ENCODE measurements around the gene RCBTB1.

RCBTB1 gene

GRCh38 chr13:49553888-49554287 lies 31.5 kb downstream of the RCBTB1 start:
- no peak for DNase-seq

GRCh38 chr13:49550942-49551644 lies 34.3 kb downstream of the RCBTB1 start:
- DNase-seq: no peak

GRCh38 chr13:49549289-49549688 lies 36.1 kb downstream of the RCBTB1 start:
- DNase-seq: no peak

- DNase-seq: no peak
Measured at GRCh38 chr13:49546561-49546960, 38.8 kb downstream of the RCBTB1 start.

- no peak for DNase-seq
Measured at GRCh38 chr13:49545661-49546060, 39.7 kb downstream of the RCBTB1 start.

GRCh38 chr13:49543656-49544055 lies 41.7 kb downstream of the RCBTB1 start:
- DNase-seq: no peak

- no peak for DNase-seq
Measured at GRCh38 chr13:49540552-49540951, 44.8 kb downstream of the RCBTB1 start.

- DNase-seq: no peak
Measured at GRCh38 chr13:49539746-49540145, 45.6 kb downstream of the RCBTB1 start.

GRCh38 chr13:49539313-49539712 lies 46.0 kb downstream of the RCBTB1 start:
- DNase-seq: no peak

- DNase-seq: no peak
Measured at GRCh38 chr13:49538404-49538803, 47.0 kb downstream of the RCBTB1 start.

GRCh38 chr13:49536144-49536873 lies 49.0 kb downstream of the RCBTB1 start:
- no peak for DNase-seq

- no peak for DNase-seq
Measured at GRCh38 chr13:49533591-49534269, 51.6 kb downstream of the RCBTB1 start.

GRCh38 chr13:49533011-49533410 lies 52.3 kb downstream of the RCBTB1 start:
- no peak for DNase-seq

- DNase-seq: no peak
Measured at GRCh38 chr13:49532593-49532992, 52.8 kb downstream of the RCBTB1 start.

- DNase-seq: no peak
Measured at GRCh38 chr13:49530457-49530856, 54.9 kb downstream of the RCBTB1 start.

- DNase-seq: no peak
Measured at GRCh38 chr13:49528161-49528560, 57.2 kb downstream of the RCBTB1 start.

- DNase-seq: no peak
Measured at GRCh38 chr13:49527123-49527522, 58.2 kb downstream of the RCBTB1 start.

GRCh38 chr13:49524740-49525501 lies 60.4 kb downstream of the RCBTB1 start:
- no peak for DNase-seq

GRCh38 chr13:49521224-49521623 lies 64.1 kb downstream of the RCBTB1 start:
- no peak for DNase-seq

- DNase-seq: no peak
Measured at GRCh38 chr13:49517461-49517860, 67.9 kb downstream of the RCBTB1 start.

- DNase-seq: no peak
Measured at GRCh38 chr13:49516467-49516866, 68.9 kb downstream of the RCBTB1 start.

GRCh38 chr13:49512578-49512977 lies 72.8 kb downstream of the RCBTB1 start:
- no peak for DNase-seq

- DNase-seq: no peak
Measured at GRCh38 chr13:49503951-49504350, 81.4 kb downstream of the RCBTB1 start.
